Gastrocnemius medialis (tissue), 4 donors: ENCODE measurements around the gene ZNF574. TPM values are rescaled to one million over a fixed set of nuclear protein-coding genes. Genes with fewer than 3 reads are reported as not detected.

Source experiments
- ATAC-seq, 2 donors: fragments of 150-250 bp; one replicate each; pipeline ENCODE4 v1.9.1; 2016
- DNase-seq, 2 donors: peaks; one replicate each; pipeline ENCODE4 v3.0.0-alpha.2; 2019
- H3K27ac ChIP-seq, 4 donors: fragments of 200-600 bp; sonication (generic); 1 replicate in 1 of 4; 2 replicates in 3 of 4; pipeline ENCODE4 v1.5.1; 2016 to 2018; ENCODE audit warnings: mild to moderate bottlenecking in 2 of 4, moderate library complexity in 1 of 4
- H3K27me3 ChIP-seq, 3 donors: fragments of 200-600 bp; sonication (generic) in 2 of 3; 1 replicate in 1 of 3; 2 replicates in 2 of 3; pipeline versions ENCODE4 v1.5.1 to v1.6.0; 2016 to 2019; ENCODE audit warnings: mild to moderate bottlenecking in 1 of 3, moderate library complexity in 1 of 3
- H3K36me3 ChIP-seq, 2 donors: fragments of 200-600 bp; sonication (generic) in 1 of 2; one replicate each; pipeline ENCODE4 v1.5.1; 2017 to 2018
- H3K4me1 ChIP-seq, 2 donors: fragments of 200-600 bp; sonication (generic) in 1 of 2; one replicate each; pipeline ENCODE4 v1.5.1; 2016 to 2017; ENCODE audit warnings: mild to moderate bottlenecking in 2 of 2
- H3K4me3 ChIP-seq, 4 donors: fragments of 200-600 bp; sonication (generic) in 3 of 4; 1 replicate in 1 of 4; 2 replicates in 3 of 4; pipeline ENCODE4 v1.5.1; 2016 to 2019; ENCODE audit warnings: mild to moderate bottlenecking in 2 of 4
- H3K9me3 ChIP-seq, 3 donors: fragments of 200-600 bp; sonication (generic) in 2 of 3; 1 replicate in 1 of 3; 2 replicates in 2 of 3; pipeline ENCODE4 v1.5.1; 2016 to 2019
- CTCF ChIP-seq, 5 experiments: fragments of 450-650 bp in 3 of 5; fragments of 200-600 bp in 2 of 5; sonication (generic) in 2 of 5; IDR thresholded peaks in 4 of 5; conservative IDR thresholded peaks in 1 of 5; 1 replicate in 4 of 5; 2 replicates in 1 of 5; pipeline ENCODE4 v1.5.1; 2016 to 2019; ENCODE audit warnings: antibody characterized with exemption in 5 of 5, mild to moderate bottlenecking in 3 of 5, moderate library complexity in 3 of 5
- POLR2A ChIP-seq, 2 donors: fragments of 450-650 bp; IDR thresholded peaks; one replicate each; pipeline ENCODE4 v1.6.1; 2017; ENCODE audit warnings: antibody characterized with exemption in 2 of 2, mild to moderate bottlenecking in 2 of 2, moderate library complexity in 2 of 2
- in situ Hi-C, 4 donors: fragments of 200-750 bp; cut with MboI; loops; one replicate each; pipeline versions ENCODE4 v1.15.0 to v1.8.0; 2017; ENCODE audit warnings: low sequenced_read_pairs in 4 of 4
- intact Hi-C: fragments of 100-400 bp; cut with DNase I; formaldehyde crosslinking; loops from one replicate; pipeline ENCODE4 v1.15.1; 2023; ENCODE audit warnings: low total_unique reads
- total RNA-seq, 4 donors: library from RNA; depleted of rRNA; stranded (reverse); fragments of >200 nt; gene quantifications; one replicate each; pipeline versions ENCODE4 v1.1.0 to v1.2.3, GENCODE V29; 2016

Gene ZNF574
- total RNA-seq, 4 donors from 2014 or later: 10.8 to 15.1 (median 13.8) TPM

DNA sequence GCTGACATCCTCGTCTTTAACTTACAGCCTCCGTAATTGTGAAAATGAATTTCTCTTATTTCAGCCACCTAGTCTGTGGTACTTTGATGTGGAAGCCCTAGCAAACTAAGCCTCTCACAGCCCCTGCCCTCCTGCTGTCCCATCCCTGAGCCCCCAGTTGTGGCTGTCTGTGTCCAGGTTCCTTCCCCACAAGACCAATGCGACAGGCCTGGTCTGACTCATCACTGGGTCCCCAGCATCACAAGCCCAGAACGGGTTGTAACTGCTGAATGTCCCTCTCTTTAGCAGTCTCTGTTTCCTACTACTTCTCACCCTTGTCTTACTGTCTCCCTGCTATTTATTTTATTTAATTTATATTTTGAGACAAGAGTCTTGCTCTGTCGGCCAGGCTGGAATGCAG, 50.6 kb downstream of the ZNF574 start:
- DNase-seq (no peak), ATAC-seq (no peak)
- H3K9me3 ChIP-seq: no peaks in the 10 kb centered on the region
- no peaks in the 10 kb centered on the region for H3K36me3 ChIP-seq
- TF ChIP-seq POLR2A (IDR thresholded peaks at IDR 0.05) (no peak), CTCF (IDR thresholded peaks at IDR 0.05 in 4 of 5, conservative IDR thresholded peaks at IDR 0.05 in 1 of 5) (no peak)
- H3K27ac ChIP-seq: no peak overlapping the region
- intact Hi-C loops: no loop called here
- in situ Hi-C loops: loop anchor here in 1 of 4 donors (25.0 kb wide), 1 partner anchor 186 kb away; the partner anchor contains the start of genes PAFAH1B3, PRR19 and TMEM145
- peaks cover 5 to 10% (median 7%) of the 10 kb centered on the region in 3 donors for H3K27me3 ChIP-seq
- H3K4me3 ChIP-seq: no peak overlapping the region
- H3K4me1 ChIP-seq: no peaks in the 10 kb centered on the region

DNA sequence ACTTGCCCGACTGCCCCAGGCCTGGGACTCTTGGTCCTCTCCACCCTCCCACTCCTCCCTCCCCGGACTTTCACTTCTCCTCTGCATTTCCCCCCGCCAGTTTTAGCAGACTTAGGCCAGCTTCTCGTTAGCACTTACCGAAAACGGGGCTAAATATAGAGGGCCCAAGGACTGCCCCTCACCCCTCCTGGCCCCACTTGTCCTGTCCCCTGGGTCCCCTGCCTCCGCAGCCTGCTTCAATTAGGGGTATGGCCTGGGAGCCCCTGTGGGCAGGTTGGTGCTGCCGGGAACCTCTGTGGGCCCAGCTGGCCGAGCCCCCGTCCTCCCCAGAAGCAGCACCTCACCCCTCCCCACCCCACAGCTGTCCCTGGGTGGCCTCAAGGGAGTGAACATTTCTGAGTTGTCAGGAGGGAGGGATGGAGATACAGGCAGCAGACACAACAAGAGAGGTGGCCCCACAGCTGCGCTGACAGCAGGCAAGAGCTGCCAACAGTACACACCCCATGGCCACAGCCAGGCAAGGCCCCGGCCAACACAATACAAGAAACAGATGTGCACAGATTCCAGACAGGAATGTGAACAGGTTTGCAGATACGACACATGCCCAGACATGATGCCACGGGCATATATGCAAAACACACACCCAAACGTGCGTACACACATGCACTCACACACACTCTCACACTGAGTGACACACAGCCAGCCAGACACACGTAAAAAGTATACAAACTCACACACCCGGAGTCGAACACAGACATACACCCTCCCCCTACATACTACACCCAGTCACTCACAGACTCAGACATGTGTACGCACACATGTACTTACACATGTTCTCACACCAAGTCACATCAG, 53.7 kb downstream of the ZNF574 start:
- Histone ChIP-seq H3K27me3 (peaks cover 19 to 23% (median 19%) of the 10 kb centered on the region in 3 donors), H3K4me1 (peaks cover 3 to 7% of the 10 kb centered on the region in 2 donors), H3K36me3 (no peaks in the 10 kb centered on the region), H3K27ac (no peak overlapping the region), H3K9me3 (no peaks in the 10 kb centered on the region), H3K4me3 (no peak overlapping the region)
- in situ Hi-C loops (loop anchor here in 1 of 4 donors (10.0 to 25.0 kb wide), 2 partner anchors 55 to 183 kb away; partner anchors contain the start of genes PAFAH1B3, PRR19 and TMEM145), intact Hi-C loops (loop anchor here (5.0 to 10.0 kb wide), 4 partner anchors 173 to 305 kb away; partner anchors contain the start of genes MEGF8, PAFAH1B3 and PRR19)
- TF ChIP-seq POLR2A (IDR thresholded peaks at IDR 0.05): no peak
- TF ChIP-seq CTCF (IDR thresholded peaks at IDR 0.05 in 4 of 5, conservative IDR thresholded peaks at IDR 0.05 in 1 of 5): no peak
- peak in 1 of 2 donors; percentile 35 for DNase-seq
- ATAC-seq: no peak

DNA sequence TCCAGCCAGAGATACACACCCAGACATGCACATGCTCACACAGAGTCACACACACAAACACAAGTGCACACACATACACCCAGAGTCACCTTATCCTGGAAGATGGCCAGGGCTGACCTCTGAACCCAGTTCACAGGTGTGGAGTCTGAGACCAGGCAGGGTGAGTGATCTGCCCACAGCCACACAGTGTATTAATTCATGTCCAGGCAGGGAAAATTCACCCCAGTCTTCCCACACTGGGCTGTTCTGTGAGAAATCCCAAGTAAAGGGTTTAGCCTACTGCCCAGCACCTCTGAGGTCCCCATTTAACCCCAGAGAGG, 54.2 kb downstream of the ZNF574 start:
- no peak for ATAC-seq
- no peak for DNase-seq
- TF ChIP-seq POLR2A (IDR thresholded peaks at IDR 0.05): no peak
- TF ChIP-seq CTCF (IDR thresholded peaks at IDR 0.05 in 4 of 5, conservative IDR thresholded peaks at IDR 0.05 in 1 of 5): no peak
- Histone ChIP-seq H3K27me3 (peaks cover 19 to 23% (median 19%) of the 10 kb centered on the region in 3 donors), H3K4me1 (peaks cover 3 to 7% of the 10 kb centered on the region in 2 donors), H3K9me3 (no peaks in the 10 kb centered on the region), H3K27ac (no peak overlapping the region), H3K4me3 (no peak overlapping the region), H3K36me3 (no peaks in the 10 kb centered on the region)
- intact Hi-C loops (loop anchor here (5.0 to 10.0 kb wide), 4 partner anchors 172 to 305 kb away; partner anchors contain the start of genes MEGF8, PAFAH1B3 and PRR19), in situ Hi-C loops (loop anchor here in 1 of 4 donors (10.0 to 25.0 kb wide), 2 partner anchors 55 to 182 kb away; partner anchors contain the start of genes PAFAH1B3, PRR19 and TMEM145)

Other genes with a start within 250 kb of the ZNF574 start
- gene LYPD4, start 231.5 kb upstream of the ZNF574 start, total RNA-seq: not detected
- gene DMRTC2, start 231.1 kb upstream of the ZNF574 start, total RNA-seq: not detected
- gene RPS19, start 215.9 kb upstream of the ZNF574 start, total RNA-seq: 100 to 1,000 TPM; 180 to 636 (median 401) TPM
- gene CD79A, start 198.9 kb upstream of the ZNF574 start, total RNA-seq: under 1 TPM in 1 of 4 donors, not detected in 3; 0.20 TPM
- gene ARHGEF1, start 193.0 kb upstream of the ZNF574 start, total RNA-seq: 10 to 100 TPM; 12.1 to 21.6 (median 15.5) TPM
- not detected for gene ERFL, start 147.7 kb upstream of the ZNF574 start, total RNA-seq
- 100 to 1,000 TPM in 3 of 4 donors, 10 to 100 TPM in 1; 94.4 to 146 (median 110) TPM for gene RABAC1, start 116.8 kb upstream of the ZNF574 start, total RNA-seq
- gene ATP1A3, start 81.9 kb upstream of the ZNF574 start, total RNA-seq: not detected
- gene GRIK5, start 6.0 kb upstream of the ZNF574 start, total RNA-seq: 1 to 10 TPM in 1 of 4 donors, under 1 TPM in 2, not detected in 1; 0.20 to 1.0 (median 0.62) TPM
- 1 to 10 TPM in 2 of 4 donors, under 1 TPM in 1, not detected in 1; 0.26 to 1.7 (median 1.6) TPM for gene POU2F2, start 56.3 kb downstream of the ZNF574 start, total RNA-seq
- gene DEDD2, start 141.5 kb downstream of the ZNF574 start, total RNA-seq: 10 to 100 TPM; 22.5 to 33.6 (median 29.2) TPM
- gene ZNF526, start 144.1 kb downstream of the ZNF574 start, total RNA-seq: 1 to 10 TPM; 3.3 to 5.8 (median 4.9) TPM
- gene GSK3A, start 166.4 kb downstream of the ZNF574 start, total RNA-seq: 10 to 100 TPM; 24.2 to 48.0 (median 40.1) TPM
- 10 to 100 TPM; 14.0 to 26.7 (median 14.8) TPM for gene ERF, start 179.0 kb downstream of the ZNF574 start, total RNA-seq
- 10 to 100 TPM; 15.2 to 52.2 (median 41.5) TPM for gene CIC, start 193.1 kb downstream of the ZNF574 start, total RNA-seq
- not detected for gene PRR19, start 226.0 kb downstream of the ZNF574 start, total RNA-seq
- gene PAFAH1B3, start 226.5 kb downstream of the ZNF574 start, total RNA-seq: 10 to 100 TPM in 1 of 4 donors, 1 to 10 TPM in 3; 1.7 to 30.7 (median 5.1) TPM
- under 1 TPM in 1 of 4 donors, not detected in 3; 0.87 TPM for gene TMEM145, start 237.1 kb downstream of the ZNF574 start, total RNA-seq
- 10 to 100 TPM in 3 of 4 donors, 1 to 10 TPM in 1; 7.3 to 12.3 (median 10.3) TPM for gene MEGF8, start 249.5 kb downstream of the ZNF574 start, total RNA-seq